ENCODE measurements around the gene FKBP11.

FKBP11 gene

GRCh38 chr12:48873096-48873495, 52.2 kb downstream of the FKBP11 start:
- no peak overlapping the region for H3K27ac ChIP-seq
- no peaks in the 10 kb centered on the region for H3K36me3 ChIP-seq
- no peaks in the 10 kb centered on the region for H3K27me3 ChIP-seq (ENCODE audit: insufficient read depth, low read depth, severe bottlenecking)
- no peak overlapping the region for H3K4me3 ChIP-seq (ENCODE audit: low read depth, low read length)
- TF ChIP-seq CTCF (IDR thresholded peaks at IDR 0.05; ENCODE audit: low read depth, low read length) = no peak
- DNase-seq = no peak
- H3K9me3 ChIP-seq (ENCODE audit: severe bottlenecking) = no peaks in the 10 kb centered on the region

Measured in WERI-Rb-1 (cell line).